ENCODE measurements around the gene MORC1.

The MORC1 gene

DNA sequence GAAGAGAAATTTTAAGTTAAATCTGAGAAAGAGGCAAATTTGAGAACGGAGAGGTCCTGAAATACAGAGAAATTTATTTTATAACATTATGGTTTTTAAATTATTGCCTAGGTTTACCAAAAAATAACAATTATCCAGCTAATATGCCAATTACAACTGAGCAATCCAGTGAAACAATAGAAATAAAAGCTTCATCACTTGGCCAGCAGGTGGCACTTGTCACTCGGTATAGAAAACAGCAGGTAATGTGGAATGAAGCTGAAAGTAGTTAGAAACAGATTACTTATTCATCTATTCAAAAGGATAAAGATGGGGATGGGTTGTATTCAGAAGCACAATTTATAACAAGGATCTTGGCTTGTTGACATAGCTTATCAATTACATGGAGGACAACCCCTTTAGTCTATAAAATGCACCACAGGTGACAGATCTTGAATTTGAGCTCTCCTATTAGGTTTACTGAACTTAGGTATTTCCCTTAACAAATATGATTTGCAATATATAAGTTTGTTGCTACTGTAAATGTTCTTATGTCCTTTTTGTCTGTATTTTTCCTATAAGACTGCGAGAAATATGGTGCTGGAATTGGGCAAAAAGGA lies 94.2 kb downstream of the MORC1 start:
- DNase-seq: no peak

DNA sequence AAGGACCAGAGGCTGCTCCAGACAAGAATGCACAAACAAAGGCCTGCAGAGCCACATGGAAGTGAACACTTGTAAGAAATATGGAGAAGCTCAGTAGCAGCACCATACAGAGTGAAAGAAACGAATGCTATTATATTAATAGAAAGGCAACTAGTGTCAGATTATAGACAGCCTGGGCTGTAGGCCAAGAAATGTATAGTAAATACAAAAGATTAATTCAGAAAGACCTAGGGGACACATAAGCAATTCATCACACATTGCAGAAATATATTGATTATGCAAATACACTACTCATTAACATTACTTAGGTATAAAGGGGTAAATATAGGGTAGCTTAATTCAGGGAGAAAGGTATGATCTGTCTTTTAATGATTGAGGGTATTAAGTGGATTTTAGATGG lies 94.8 kb downstream of the MORC1 start:
- DNase-seq: no peak

GRCh38 chr3:109021556-109021955 lies 96.4 kb downstream of the MORC1 start:
- no peak for DNase-seq

DNA sequence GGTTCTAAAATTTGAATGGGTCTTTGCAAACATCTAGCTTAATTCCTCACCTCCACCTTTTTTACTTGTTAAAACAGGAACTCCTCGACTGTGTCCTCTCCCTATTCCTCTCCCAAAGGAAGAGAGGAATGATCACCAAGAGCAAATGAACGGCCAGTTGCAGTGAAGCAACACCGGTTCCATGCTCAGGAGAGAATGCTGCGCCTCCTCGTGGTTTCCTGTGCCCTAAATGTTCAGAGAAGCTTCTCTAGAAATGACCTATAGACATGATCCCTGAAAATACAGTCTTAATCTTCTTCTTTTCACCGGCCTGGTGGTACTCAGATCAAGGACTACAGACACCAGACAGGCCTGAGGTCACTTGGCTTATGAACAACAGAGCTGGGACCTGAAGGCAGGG lies 99.1 kb downstream of the MORC1 start:
- DNase-seq: no peak

- no peak for DNase-seq
These were observed 112.5 kb downstream of the MORC1 start for GRCh38 chr3:109005443-109005842.

DNA sequence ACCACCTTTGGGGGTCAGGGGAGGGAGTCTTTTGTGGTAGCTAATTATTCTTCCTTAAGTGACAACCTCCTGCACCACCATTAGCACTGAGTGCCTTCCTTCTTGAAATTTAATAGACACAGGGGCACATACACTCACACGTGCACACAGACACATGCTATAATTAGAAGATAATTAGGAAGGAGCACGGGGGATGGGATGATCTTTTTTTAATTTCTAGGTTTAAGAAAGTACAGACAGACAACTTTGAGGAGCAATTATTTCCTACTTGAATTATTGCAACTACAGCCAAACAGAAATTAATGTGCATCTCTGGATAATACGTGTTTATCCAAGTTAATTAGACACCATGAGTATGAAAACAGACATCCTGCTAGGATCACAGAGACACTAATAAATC lies 119.5 kb downstream of the MORC1 start:
- DNase-seq: no peak

GRCh38 chr3:108985844-108986243 lies 132.1 kb downstream of the MORC1 start:
- DNase-seq: no peak

DNA sequence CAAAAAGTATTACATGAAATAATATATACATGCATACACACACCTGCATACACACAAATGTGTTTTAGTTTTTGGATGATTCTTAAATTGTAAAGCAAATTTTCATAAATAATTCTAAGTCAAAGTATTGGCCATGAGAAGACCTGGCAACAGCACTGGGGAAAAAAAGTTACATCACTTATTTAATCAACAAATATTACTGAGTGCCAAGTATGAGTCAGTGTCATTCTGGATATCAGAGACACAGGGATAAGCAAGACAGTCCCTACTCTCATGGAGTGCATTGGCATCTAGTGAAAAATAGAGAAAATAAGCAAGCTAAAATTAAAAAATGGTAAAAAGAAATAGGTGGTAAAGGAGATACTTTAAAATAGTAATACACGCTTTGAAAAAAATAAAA lies 134.9 kb downstream of the MORC1 start:
- DNase-seq: no peak

- no peak for DNase-seq
These were observed 141.9 kb downstream of the MORC1 start for GRCh38 chr3:108976058-108976457.

GRCh38 chr3:108973019-108973418 lies 144.9 kb downstream of the MORC1 start:
- DNase-seq: no peak

DNA sequence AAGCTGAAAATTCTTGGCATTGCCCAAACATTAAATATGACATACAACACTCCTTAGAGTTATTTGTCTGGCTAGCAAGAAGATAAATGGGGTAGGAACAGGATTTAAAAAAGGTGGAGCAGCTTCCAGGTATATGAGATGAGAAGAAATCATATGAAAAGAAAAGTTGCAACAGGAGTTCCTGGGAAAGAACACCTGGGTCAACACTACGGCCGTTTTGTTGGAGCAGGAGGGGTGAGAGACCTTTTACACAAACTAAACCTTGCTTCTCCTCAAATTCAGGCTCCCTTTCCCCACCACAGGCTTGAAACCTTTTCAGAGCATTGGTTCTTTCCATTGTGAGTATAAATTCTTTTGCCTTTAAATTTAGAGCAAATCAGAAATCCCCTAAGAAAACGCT lies 145.5 kb downstream of the MORC1 start:
- DNase-seq: no peak

DNA sequence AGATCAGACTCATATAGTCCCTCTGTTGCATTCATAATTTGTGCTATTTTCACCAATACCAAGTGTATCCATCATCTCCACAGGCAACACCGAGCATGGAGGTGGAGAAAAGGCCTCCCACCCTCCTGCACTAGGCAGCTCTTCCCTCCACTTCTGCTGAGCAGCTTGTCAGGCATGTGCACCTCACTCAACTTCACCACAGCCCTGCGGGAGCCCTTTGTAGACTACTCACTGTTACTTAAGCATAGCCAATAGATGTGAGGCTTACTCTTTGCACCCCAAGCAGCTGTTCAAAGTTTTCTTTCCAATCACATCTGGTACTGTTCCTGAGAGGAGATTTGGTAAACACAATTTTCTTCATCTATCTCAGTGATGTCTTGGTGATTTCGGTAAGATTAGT lies 147.4 kb downstream of the MORC1 start:
- no peak for DNase-seq

DNA sequence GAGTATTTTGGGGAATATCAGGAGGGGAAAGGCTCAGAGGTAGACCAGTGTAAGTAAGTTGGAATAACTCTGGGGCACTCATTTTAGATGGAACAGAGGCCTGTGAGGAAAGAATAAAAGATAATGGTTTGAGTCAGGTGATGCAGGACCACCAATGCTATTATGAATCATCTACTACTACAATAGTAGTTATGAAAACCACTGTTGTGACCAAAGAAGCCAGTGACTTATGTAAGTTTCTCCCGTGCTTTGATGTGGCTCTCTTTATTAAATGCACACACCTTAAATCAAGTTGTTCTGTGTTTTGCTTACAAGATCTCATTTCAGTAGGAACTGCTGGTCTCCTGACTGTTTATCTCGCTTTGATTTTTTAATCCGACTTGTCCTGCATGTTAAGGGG lies 151.2 kb downstream of the MORC1 start:
- DNase-seq: no peak

DNA sequence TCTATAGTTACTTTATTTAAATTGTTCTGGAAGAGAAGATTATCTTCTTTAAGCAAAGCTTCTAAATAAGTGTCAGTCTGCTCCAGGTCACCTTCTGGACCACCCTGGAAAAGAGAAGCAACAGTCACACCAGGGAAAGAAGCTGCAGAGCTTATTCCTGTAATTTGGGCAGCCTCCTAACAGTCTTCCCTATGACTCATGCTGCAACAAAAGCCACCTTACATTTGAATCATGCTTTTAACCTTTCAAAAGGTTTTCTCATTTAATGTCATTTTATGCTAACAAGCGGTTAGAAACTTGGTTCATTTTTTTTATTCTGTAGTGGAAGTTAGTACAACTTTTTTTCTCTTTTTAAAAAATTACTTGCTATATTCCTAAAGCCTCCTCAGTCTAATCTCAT lies 158.9 kb downstream of the MORC1 start:
- no peak for DNase-seq

- DNase-seq: no peak
These were observed 164.2 kb downstream of the MORC1 start, which contains the start of gene GUCA1C for GRCh38 chr3:108953700-108954099. GUCA1C (minus strand) TSS chr3:108953879; CDS start chr3:108953762, 117 bp downstream.

DNA sequence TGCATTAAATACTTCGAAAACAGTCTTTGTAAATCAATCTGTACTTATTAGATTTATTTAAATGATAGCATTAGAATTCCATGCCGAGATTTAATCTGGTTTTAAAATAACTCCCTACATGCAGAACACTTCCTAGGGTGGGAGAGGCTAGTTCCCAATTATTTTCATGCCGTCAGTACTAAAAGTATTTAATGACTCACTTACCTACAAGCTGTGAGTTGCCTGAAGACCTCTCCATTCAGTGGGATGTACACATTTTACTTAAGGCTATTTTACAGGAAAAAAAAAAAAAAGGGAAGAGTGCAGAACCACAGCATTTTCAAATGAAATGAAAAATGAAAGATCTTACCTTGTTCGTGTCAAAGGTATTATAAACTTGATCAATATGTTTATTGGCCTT lies 164.7 kb downstream of the MORC1 start:
- DNase-seq: no peak

GRCh38 chr3:108951820-108952501 lies 166.0 kb downstream of the MORC1 start:
- no peak for DNase-seq

DNA sequence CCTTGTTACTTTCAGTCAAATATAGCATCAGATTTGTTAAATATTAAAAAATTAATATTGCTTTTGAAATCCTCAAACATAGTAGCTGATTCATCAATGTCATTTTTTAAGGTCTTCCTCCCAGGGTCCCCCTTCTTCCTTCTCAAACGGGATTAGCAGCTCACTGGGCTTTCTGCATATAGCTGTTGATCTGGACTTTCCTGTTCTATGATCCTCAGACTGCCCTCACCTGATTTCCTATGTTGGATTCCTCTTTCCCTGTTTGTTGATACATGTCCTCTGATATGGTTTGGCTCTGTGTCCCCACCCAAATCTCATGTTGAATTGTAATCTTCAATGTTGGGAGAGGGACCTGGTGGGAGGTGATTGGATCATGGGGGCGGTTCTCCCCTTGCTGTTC lies 170.1 kb downstream of the MORC1 start:
- no peak for DNase-seq

GRCh38 chr3:108946292-108947285 lies 171.3 kb downstream of the MORC1 start:
- no peak for DNase-seq

DNA sequence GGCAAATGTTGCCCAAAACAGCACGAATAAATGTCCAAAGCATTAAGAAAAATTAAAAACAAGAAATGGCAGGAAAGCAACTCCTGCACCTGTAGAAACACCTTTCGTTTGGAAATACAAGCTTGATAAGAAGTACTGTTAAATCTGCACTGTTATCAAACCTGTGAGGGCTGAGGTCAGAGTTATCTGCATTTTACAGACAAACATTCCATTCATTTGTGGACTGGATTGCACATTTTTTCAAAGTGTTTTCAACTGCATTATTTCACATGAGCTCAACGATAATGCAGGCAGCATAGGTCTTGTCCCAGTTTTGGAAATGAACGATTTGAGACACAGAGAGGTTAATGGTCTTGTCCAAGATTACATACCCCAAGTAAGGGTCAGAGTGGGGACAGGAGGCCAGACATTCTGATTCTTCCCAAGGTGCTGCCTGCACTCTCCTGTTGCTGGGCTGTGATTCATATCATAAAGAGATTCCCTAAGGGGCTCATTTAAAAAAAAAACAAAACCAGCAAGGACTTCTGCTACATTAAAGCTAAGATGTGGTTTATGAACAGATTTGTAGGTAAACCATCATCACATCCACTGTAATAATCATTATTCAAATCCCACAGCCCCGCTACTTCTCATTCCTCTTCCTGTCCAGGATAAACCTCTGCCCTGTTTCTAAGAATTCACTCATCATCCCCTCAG lies 177.2 kb downstream of the MORC1 start:
- DNase-seq: no peak

DNA sequence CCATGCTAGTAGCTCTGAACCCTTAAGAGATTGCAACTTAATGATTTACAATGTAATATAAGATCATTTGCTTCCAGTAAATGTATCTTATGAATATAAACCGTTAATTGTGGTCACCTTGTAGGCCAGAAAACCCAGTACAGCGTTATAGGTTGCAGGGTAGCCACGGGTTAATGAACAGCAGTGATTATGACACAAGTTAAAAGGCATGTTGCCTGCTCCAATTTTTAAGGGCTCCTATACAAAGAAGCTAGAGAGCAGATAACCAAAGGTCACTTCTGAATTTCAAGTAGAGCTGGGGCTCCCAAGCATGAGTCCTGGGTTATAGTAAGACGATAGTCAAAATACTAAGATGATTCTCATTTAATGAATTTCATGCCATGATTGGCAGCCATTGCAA lies 177.8 kb downstream of the MORC1 start:
- no peak for DNase-seq

- no peak for DNase-seq
These were observed 180.8 kb downstream of the MORC1 start for GRCh38 chr3:108936924-108937689.
